Amniotic epithelial cell (primary cell): ENCODE measurements around the gene UBIAD1.

Source experiments
- DNase-seq: peaks from one replicate; pipeline ENCODE4 v3.0.0-alpha.2; 2010; ENCODE audit warnings: low read depth

Gene UBIAD1

GRCh38 chr1:11311816-11312755 is 39.1 kb downstream of the UBIAD1 start:
- no peak for DNase-seq

DNA sequence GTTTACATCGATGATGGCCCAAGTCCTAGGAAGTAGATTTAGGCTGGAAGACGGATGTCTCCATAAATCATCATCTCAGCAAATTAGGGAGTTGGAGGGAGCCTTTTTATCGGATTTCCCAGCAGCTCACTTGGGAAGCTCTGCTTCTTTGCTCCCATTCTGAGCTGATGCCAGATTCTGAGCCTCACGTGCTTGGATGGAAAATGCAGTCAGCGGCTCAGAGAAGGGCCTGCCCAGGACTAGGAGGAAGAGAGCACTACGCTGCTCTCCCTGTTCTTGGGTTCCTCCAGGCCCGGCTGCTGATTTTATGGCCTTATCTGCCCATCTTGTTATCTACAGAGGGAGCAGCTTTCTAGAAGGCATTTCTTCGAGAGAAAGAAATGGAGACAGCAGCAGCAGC is 42.0 kb downstream of the UBIAD1 start:
- peak; percentile 8 for DNase-seq

DNA sequence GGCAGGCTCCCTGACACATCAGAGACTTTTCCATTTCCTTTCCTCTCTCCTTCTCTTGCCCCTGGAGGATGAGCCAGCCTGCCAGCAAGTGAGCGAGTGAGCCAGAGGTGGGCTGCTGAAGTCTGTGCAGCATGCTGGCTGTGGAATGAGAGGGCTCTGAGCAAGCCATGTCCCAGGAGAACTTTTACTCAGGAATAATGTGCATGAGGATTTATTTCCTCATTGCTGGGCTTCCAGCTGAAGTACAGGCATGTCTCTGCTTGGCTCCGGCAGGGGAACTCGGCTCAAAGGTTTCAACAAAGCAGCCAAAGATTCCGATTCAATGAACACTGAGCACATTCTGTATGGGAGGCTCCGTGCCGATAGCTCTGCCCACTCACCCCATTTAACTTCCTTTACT is 43.7 kb downstream of the UBIAD1 start:
- no peak for DNase-seq

- DNase-seq = no peak
Observed at GRCh38 chr1:11318982-11319381, 46.0 kb downstream of the UBIAD1 start.

DNA sequence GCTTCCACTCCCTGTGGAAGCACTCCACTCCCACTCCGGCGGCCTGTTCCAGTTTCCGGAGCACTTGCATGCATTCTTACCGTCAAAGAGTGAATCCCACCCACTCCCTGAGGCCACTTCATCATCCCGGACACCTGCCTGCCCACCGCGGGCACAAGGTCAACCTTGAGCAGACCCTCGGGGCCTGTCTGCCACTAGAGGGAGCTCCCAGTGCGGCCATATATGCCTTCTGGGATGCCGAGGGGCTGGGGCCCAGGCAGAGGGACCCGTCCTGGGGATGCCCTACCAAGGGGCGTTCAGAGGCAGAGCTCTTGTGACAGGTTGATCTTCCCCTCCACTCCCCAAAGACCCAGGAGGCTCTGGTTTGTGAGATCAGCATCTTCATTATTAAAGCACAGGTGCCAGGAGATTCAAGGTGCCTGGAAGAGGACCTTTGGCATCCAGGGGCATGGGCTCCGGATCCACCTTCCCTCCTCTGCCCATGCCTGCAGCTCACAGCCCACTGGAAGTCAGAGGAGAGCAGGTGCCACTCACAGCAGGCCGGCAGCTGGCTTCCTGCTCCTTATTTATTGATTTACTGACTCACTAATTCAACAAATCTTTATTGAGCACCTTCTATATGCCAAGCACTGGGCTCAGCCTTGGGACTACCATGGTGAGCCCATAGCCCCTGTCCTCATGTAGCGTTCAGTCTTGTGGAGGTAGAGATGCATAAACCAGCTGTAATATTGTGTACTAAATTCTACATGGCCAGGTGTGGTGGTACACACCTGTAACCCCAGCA is 47.3 kb downstream of the UBIAD1 start:
- no peak for DNase-seq

DNA sequence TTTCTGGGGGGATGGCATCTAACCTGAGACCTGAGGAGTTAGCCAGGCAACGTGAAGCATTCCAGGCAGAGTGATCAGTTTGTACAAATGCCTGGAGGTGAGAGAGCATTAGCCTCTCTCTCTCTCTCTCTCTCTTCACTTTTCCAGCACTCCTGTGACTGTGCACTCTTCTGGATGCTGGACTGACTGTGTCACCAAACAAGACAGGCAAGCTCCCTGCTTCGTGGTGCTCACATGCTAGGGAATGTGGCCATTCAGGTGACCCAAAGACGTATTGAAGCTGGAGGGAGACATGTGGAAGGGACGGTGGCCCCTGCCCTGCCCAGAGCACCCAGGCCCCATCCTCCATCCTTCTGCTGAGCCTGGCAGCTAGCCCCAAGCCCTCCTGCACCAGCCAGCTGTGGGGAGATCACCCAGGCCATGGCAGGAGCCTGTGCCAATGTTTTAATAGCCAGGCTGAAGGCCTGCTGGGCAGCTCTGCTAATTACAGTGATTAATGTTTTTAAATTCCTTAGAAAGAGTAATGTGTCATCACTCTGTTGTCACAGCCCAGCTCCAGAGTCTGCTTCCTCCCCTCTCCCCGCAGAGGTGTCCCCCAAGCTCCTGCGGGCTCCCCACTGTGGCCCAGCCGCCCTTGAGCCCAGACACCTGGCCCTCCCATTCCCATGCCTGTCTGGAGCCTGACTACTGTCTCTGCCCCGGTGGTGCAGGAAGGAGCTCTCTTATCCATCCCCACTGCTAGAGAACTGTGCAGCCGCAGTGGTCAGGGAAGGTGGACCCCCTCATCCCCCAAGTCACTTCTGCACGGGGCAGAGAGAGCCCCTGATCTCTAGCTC is 48.9 kb downstream of the UBIAD1 start:
- no peak for DNase-seq

DNA sequence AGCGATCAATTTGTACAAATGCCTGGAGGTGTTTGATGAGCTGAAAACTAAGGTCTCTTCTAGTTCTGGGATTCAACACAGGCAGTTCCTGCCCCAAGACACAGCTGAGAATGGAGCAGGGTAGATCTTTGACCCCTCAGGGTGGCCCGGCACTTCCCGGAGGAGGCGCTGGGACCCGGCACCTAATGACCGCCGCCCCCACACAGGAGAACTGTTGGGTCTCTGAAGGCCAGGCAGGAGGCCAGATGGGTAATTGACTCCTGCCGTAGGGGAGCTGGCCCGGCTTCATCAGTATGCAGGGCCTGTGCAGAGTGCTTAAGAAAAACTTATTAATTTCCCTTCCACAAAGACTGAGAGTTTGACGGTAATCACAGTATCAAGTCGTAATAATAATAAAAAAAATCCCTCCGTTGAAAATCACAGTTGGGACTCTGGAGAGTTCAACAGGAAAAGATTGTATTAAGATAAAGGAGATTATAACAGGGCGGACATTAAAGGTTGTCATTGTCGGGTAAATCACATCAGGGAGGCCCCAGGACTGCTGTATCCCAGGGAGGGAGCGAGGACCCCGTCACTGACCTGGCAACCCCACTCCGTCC is 51.7 kb downstream of the UBIAD1 start:
- DNase-seq = no peak

- DNase-seq = no peak
Observed at GRCh38 chr1:11326070-11326469, 53.1 kb downstream of the UBIAD1 start.

GRCh38 chr1:11328444-11328843 is 55.4 kb downstream of the UBIAD1 start:
- no peak for DNase-seq

- no peak for DNase-seq
Observed at GRCh38 chr1:11330411-11330810, 57.4 kb downstream of the UBIAD1 start.

DNA sequence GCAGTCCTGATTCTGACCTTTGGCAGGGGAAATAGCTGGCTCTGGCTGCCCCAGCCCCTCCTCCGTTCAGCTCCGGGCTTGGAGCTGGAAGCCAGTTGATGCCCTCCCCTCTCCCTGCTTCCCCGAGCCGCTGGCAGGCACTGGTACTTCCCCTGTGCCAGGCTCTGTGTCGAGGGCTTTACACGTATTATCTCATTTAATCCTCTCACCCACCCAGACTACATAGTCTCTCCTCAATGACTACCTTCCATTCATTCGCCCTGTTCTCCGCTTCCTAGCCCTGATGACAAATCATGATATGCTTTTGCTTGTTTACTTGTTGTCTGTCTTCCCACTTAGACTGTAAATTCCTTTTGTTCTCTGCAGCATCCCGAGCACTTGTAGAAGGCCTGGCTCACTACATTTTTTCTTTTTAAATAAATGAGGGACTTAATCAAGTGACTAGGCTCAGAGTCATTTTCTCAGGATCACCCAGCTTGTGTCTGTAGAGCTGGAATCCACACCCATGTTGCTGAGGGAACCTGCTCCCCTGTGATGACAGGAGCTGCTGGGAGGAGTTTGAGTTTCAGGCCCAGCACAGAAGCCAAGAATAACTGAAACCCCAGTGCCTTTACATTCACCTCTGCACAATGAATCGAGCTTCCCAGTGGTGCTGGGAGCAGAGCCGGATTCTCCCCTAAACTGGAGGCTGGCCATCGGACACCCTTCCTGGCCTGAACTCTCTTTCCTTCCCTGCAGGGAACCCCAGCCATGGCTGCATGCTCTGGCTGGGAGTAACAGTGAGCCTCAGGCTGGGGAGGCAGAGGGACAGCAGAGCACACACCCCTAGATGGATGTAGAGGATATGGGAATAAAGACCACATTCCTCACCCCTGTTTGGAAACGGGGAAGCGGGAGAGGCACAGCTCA is 58.3 kb downstream of the UBIAD1 start:
- no peak for DNase-seq

- DNase-seq = no peak
Observed at GRCh38 chr1:11331945-11332546, 59.0 kb downstream of the UBIAD1 start.

GRCh38 chr1:11333631-11334030 is 60.6 kb downstream of the UBIAD1 start:
- no peak for DNase-seq

DNA sequence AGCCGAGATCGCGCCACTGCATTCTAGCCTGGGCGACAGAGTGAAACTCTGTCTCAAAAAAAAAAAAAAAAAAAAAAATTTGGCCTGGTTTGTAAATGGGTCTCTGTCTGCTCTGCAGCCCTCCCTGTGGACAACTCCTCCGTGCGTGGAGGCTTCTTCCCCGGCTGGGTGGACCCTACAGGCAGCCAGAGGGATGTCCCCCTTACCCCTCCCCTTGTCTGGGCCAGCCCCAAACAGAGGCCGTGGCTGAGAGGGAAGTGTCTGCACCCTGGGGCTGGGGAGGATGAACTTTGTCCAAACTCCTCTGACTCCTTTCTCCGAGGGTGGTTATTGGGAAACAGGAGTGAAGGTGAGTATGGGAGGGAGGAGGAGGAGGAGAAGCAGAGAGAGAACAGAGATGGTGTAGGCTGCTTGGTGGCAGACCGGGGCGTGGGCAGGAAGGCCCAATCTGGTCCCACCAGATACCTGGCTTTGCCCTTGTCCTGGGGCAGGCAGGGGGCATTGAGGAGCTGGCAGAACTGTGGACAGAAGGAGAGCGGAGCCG is 61.3 kb downstream of the UBIAD1 start:
- DNase-seq = no peak

- no peak for DNase-seq
Observed at GRCh38 chr1:11334821-11335220, 61.8 kb downstream of the UBIAD1 start.

DNA sequence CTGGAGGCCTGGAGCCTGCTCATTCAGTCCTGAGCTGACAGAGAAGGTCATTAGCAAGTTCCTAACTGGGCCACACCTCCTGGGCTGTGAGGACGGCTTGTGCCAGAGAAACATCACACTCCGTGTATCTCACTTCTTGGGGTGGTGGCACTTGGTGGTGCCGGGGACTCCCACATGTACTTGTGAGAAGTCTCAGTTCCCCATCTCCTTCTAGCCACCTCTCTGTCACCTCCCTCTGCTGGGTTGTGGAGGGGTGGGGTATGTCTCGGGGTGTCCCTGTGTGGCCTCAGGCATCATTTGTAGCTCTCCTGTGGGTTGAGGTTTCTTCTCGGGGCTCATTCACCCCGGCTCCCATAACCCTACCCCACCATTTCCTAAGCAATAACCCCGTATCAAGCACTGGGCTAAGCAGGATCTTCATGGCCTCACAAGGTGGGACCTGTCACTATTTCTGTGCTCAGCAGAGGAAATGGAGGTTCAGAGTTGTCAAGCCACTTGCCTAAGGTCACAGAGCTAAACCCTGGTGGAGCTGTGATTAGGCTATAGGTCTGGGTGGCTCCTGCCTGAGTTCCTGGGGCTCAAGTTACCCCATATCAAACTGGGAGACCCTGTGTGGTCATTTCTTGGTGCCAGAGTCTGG is 62.5 kb downstream of the UBIAD1 start:
- no peak for DNase-seq

DNA sequence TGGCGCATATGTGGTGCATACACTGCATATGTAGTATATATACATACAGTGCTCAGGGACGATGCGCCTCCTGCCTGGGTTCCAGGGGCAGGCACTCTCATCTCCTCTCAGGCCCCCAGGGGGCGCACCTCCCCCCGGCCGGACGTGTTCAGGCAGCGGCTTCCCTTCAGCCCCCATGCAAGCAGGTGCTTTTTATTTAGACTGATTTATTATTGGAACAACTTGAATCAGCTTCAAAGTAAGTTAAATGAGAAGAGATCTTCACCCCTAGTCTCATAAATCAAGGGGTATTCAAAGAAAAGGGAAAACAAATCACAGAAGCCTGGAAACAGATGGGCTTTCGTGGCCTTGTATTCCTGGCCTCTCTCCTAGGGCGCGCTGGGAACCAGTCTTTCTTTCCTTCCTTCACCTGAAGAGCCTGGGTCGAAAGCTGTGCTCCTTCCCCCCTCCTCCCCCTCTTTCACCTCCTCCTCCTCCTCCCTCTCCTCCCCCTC is 64.6 kb downstream of the UBIAD1 start:
- DNase-seq = peak; percentile 4
